NB4 (cell line): Measurements from ENCODE around the gene RASGEF1C.

ENCODE experiments used
- MYC ChIP-seq: IDR thresholded peaks from 2 replicates; pipeline ENCODE4 v1.6.1; 2011; ENCODE audit warnings: low read depth, low read length
- POLR2A ChIP-seq: IDR thresholded peaks from 2 replicates; pipeline ENCODE4 v1.6.1; 2011; ENCODE audit warnings: mild to moderate bottlenecking; ENCODE audit not compliant: insufficient read length; ENCODE audit errors: extremely low read depth
- TF ChIP-seq, protein P1 (sequence below): IDR thresholded peaks from one replicate; pipeline ENCODE4 v1.5.1; 2012; ENCODE audit warnings: low read depth, low read length
- TF ChIP-seq, protein P2 (sequence below): IDR thresholded peaks from 2 replicates; pipeline ENCODE4 v1.6.1; 2011; ENCODE audit warnings: low read depth, low read length

DNA sequence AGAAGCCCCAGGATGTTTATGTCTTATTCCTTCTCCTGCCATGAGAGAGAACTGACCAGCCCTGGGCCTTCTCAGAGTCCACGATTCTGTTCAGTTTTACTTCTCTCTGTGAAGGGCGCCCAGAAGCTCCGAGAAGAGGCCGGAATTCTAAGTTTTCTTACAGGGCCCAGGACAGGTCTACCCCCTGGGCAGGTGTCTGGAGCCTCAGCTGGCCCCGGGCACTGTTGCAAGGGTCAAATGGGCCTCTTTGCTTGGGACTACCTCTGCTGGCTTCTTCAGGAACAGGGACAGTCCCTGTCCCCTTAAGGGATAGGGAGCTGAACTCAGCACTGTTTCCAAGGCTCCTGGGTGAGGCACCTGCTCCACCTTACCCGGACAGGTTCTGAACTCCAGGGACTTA is 55.0 kb downstream of the RASGEF1C start:
- TF ChIP-seq, protein P1, sequence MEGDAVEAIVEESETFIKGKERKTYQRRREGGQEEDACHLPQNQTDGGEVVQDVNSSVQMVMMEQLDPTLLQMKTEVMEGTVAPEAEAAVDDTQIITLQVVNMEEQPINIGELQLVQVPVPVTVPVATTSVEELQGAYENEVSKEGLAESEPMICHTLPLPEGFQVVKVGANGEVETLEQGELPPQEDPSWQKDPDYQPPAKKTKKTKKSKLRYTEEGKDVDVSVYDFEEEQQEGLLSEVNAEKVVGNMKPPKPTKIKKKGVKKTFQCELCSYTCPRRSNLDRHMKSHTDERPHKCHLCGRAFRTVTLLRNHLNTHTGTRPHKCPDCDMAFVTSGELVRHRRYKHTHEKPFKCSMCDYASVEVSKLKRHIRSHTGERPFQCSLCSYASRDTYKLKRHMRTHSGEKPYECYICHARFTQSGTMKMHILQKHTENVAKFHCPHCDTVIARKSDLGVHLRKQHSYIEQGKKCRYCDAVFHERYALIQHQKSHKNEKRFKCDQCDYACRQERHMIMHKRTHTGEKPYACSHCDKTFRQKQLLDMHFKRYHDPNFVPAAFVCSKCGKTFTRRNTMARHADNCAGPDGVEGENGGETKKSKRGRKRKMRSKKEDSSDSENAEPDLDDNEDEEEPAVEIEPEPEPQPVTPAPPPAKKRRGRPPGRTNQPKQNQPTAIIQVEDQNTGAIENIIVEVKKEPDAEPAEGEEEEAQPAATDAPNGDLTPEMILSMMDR: no peak
- TF ChIP-seq MYC (no peak), POLR2A (no peak)
- TF ChIP-seq, protein P2, sequence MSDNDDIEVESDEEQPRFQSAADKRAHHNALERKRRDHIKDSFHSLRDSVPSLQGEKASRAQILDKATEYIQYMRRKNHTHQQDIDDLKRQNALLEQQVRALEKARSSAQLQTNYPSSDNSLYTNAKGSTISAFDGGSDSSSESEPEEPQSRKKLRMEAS: no peak
